Posterior vena cava (tissue), 2 donors: ENCODE measurements around the gene GAL3ST2. TPM values are rescaled to one million over a fixed set of nuclear protein-coding genes. Genes with fewer than 3 reads are reported as not detected.

ENCODE experiments used
- DNase-seq: peaks from one replicate; pipeline ENCODE4 v3.0.0-alpha.2; 2020; ENCODE audit warnings: low spot score
- intact Hi-C, 2 donors: fragments of 100-400 bp; cut with DNase I; formaldehyde crosslinking; loops; one replicate each; pipeline versions ENCODE4 v1.14.1 to v1.14.2; 2022 to 2023
- total RNA-seq, 2 donors: library from RNA; stranded (reverse); fragmentation: NEBNext Ultra II Directional; extraction: Animal tissue kit (Norgen Biotek cat#: 25700); gene quantifications; one replicate each; pipeline ENCODE4 v1.2.1, GENCODE V29; 2021
- donor health status: DM: yes; HTN: yes; CAD: no.
- donor health status: DM: yes; HTN: yes; CAD: no.

The GAL3ST2 gene
- total RNA-seq, 2 donors from 2014 or later = not detected

DNA sequence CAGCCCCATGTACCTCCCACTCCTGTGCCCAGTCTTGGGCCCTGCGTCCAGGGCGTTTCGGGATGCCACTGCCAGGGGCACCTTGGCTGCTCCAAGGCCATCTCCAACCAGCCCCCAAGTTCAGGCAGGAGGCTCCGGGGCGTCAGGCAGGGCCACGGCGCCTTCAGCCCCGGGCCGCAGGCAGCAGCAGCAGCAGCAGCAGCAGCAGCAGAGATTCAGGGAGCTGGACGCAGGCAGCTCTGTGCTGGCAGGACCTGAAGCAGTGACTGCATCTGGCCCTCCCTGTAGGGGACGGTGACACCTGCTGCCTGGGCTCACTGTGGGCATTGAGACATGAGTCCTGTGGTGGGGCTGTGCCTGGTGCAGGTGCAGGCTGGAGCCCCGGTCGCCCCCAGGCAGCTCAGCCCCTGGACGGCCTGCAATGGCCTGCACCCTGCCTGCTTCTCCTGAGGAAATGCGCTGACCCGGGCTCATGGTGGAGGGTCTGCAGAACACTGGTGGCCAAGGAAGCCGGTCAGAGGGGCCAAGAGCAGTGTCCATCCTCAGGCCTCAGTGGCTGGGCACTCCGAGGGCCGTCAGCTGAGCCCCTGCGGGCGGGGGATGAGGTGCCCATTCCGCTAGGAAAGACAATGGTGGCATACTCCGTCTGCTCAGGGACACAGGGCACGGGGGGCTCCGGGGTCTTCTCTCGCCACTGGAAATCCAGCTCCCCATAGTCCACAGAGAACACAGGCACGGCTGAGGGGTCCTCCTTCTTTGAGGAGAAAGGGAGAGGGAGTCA lies 74.1 kb downstream of the GAL3ST2 start:
- intact Hi-C loops = no loop called here
- DNase-seq = peak; percentile 57

DNA sequence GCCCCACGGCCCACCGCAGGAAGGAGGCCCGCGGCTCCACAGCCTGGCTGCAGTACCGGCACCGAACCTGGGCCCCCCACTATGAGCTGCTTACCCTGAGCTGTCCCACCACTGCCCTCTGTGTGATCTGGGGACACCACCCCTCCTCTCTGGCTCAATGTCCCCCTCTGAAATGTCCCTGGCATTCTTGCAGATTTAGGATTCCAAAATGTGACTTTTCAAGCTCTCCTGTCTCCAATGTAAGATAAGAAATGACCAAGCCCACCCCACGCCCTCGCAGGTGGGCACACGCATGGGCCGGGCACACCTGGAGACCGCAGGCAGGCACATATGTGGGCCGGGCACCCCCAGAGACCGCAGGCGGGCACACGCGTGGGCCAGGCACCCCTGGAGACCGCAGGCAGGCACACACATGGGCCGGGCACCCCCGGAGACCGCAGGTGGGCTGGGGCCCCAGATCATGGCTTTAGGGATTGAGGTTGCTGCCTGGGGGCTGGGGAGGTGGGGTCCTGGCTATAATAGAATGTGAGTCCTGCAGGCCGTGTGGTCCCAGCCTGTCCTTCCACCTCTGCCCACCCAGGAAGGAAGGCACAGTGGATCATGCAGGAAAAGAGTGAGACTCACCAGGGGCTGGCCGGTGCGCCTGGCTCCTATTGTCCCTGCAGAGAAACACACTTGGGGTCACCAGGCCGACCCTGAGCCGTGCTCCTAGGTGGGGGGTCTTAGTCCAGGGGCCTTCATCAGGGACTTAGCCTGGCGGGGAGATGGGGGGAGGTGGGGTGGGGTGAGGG lies 74.9 kb downstream of the GAL3ST2 start:
- intact Hi-C loops = no loop called here
- peak; percentile 74 for DNase-seq

DNA sequence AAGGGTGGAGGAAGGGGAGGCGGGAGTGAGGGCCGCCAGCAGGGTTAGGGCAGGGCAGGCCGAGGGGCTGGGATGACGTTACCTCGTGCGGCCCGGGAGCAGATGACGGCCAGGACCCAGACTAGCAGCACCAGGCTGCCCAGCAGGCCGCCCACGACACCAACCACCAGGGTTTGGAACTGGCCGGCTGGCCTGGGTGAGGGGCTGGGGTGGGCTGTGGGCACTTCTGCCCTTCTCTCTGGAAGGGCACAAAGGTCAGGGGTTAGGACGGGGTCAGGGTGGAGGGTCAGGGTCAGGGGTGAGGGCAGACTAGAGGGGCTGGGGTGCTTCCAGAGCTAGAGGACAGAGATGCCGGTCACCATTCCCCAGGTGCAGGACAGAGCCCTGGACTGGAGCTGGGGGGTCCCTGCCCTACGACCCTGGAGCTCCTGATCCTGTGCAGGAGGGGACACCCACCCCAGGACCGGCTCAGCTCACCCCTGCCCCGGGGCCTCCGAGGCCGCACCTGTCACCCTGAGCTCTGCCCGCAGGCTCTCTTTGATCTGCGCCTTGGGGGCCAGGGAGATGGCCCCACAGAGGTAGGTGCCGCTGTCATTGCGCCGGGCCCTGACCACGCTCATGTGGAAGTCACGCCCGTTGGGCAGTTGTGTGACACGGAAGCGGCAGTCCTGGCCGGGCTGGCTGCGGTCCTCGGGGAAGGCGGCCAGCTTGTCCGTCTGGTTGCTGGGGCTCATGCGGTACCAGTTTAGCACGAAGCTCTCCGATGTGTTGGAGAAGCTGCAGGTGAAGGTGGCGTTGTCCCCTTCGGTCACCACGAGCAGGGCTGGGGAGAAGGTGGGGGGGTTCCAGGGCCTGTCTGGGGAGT lies 75.7 kb downstream of the GAL3ST2 start:
- intact Hi-C loops = no loop called here

DNA sequence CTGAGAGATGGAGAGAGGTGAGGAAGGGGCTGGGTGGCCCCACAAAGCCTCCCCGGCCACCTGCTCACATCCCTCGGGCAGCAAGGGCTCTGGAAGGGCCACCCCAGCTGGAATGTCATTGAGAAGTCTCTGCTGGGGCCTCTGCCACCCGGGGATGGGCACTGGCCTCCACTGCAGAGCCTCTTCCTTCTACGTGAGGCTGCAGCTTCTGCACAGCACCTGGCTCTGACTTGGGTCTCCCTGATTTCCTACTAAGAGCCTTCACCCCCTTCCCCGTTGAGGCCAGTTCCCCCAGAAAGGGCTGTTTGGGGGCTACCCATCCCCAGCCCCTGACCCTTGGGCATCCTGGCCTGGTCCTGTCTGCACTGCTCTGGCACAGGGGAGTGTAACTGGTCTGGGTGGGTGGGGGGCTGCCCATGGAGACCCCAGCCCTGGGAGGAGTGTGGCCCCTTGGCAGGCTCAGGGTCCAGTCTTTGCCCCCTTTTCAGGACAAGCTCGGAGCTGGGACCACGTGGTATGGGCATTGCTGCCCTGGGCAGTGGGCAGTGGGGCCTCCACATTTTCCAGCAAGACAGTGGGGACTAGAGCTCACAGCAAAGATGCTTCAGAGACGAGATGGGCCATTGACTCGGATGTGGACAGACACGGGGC lies 76.5 kb downstream of the GAL3ST2 start:
- peak; percentile 57 for DNase-seq

More for the DNA sequence above, 75.7 kb downstream of the GAL3ST2 start:
- DNase-seq = peak; percentile 75

More for the DNA sequence above, 76.5 kb downstream of the GAL3ST2 start:
- intact Hi-C loops = no loop called here

Other genes starting within 250 kb of the GAL3ST2 start
- 10 to 100 TPM; 20.1 to 29.7 TPM for gene BOK, start 218.1 kb upstream of the GAL3ST2 start, total RNA-seq
- gene THAP4, start 139.7 kb upstream of the GAL3ST2 start, total RNA-seq = 10 to 100 TPM; 31.2 to 32.1 TPM
- gene ATG4B, start 139.1 kb upstream of the GAL3ST2 start, total RNA-seq = 10 to 100 TPM; 43.7 to 52.1 TPM
- 10 to 100 TPM; 12.8 to 14.8 TPM for gene DTYMK, start 90.0 kb upstream of the GAL3ST2 start, total RNA-seq
- 10 to 100 TPM; 17.5 to 18.6 TPM for gene ING5, start 74.8 kb upstream of the GAL3ST2 start, total RNA-seq
- 10 to 100 TPM; 12.4 to 18.8 TPM for gene D2HGDH, start 42.2 kb upstream of the GAL3ST2 start, total RNA-seq
- under 1 TPM in 1 of 2 donors, not detected in 1; 0.38 TPM for gene NEU4, start 32.4 kb downstream of the GAL3ST2 start, total RNA-seq
- under 1 TPM in 1 of 2 donors, not detected in 1; 0.38 TPM for gene PDCD1, start 82.1 kb downstream of the GAL3ST2 start, total RNA-seq
- gene RTP5, start 92.9 kb downstream of the GAL3ST2 start, total RNA-seq = under 1 TPM in 1 of 2 donors, not detected in 1; 0.10 TPM